HepG2 (cell line): ENCODE data around the gene HAP1. TPM values are rescaled to one million over a fixed set of nuclear protein-coding genes. Genes with fewer than 3 reads are reported as not detected.

ENCODE experiments used
- BORCS8-MEF2B ChIP-seq: sonication (generic); formaldehyde crosslinking; IDR thresholded peaks from 2 replicates; pipeline ENCODE4 v1.8.0; 2022; ENCODE audit warnings: mild to moderate bottlenecking, missing genetic modification reagents
- ELF4 ChIP-seq: sonication (generic); formaldehyde crosslinking; IDR thresholded peaks from 2 replicates; pipeline ENCODE4 v1.5.0; 2020; ENCODE audit warnings: missing genetic modification reagents, mild to moderate bottlenecking, moderate library complexity, borderline replicate concordance
- HNRNPUL1 ChIP-seq: fragments of 200-400 bp; formaldehyde crosslinking; IDR thresholded peaks from 2 replicates; pipeline ENCODE4 v1.6.1; 2017; ENCODE audit warnings: low read depth, mild to moderate bottlenecking, low read length, moderate library complexity
- MAFF ChIP-seq: IDR thresholded peaks from 2 replicates; pipeline ENCODE4 v1.6.1; 2011; ENCODE audit warnings: low read depth, low read length, improper control_type of control experiment
- MEIS1 ChIP-seq: sonication (generic); formaldehyde crosslinking; IDR thresholded peaks from 2 replicates; pipeline ENCODE4 v1.9.0; 2021; ENCODE audit warnings: mild to moderate bottlenecking, missing genetic modification reagents, moderate library complexity, borderline replicate concordance
- MIER3 ChIP-seq: IDR thresholded peaks from 2 replicates; pipeline ENCODE4 v1.6.1; 2016; ENCODE audit warnings: missing compliant biosample characterization, borderline replicate concordance
- PHF8 ChIP-seq: sonication (generic); formaldehyde crosslinking; IDR thresholded peaks from 2 replicates; pipeline ENCODE4 v1.5.0; 2020; ENCODE audit warnings: missing genetic modification reagents
- SIX4 ChIP-seq: sonication (generic); formaldehyde crosslinking; IDR thresholded peaks from 2 replicates; pipeline ENCODE4 v1.4.0; 2020; ENCODE audit warnings: missing genetic modification reagents
- SMARCE1 ChIP-seq: fragments of 450-650 bp; IDR thresholded peaks from 2 replicates; pipeline ENCODE4 v1.6.1; 2017; ENCODE audit warnings: borderline replicate concordance
- ZNF124 ChIP-seq: sonication (generic); formaldehyde crosslinking; IDR thresholded peaks from 2 replicates; pipeline ENCODE4 v1.4.0; 2020; ENCODE audit warnings: missing genetic modification reagents
- ZNF354B ChIP-seq: sonication (generic); formaldehyde crosslinking; IDR thresholded peaks from 2 replicates; pipeline ENCODE4 v1.8.0; 2022; ENCODE audit warnings: mild to moderate bottlenecking, missing genetic modification reagents
- ZNF777 ChIP-seq: sonication (generic); formaldehyde crosslinking; IDR thresholded peaks from 2 replicates; pipeline ENCODE4 v1.4.0; 2020; ENCODE audit warnings: missing genetic modification reagents
- polyA plus RNA-seq, 8 experiments: library from polyadenylated mRNA; depleted of rRNA in 3 of 8; stranded (reverse) in 7 of 8; unstranded in 1 of 8; fragments of >200 nt; fragmentation: Illumina TruSeq in 4 of 8; extraction: Trizol in 4 of 8; gene quantifications; 2 replicates each; pipeline versions ENCODE4 v1.2.1 to v1.2.3, GENCODE V29; 2011 to 2016; ENCODE audit warnings: low read depth in 4 of 8, missing spikeins in 1 of 8, mixed read lengths in 1 of 8; ENCODE audit not compliant: insufficient read depth in 1 of 8
- total RNA-seq, 5 experiments: library from RNA; depleted of rRNA; stranded (reverse); fragments of >200 nt; fragmentation: Illumina TruSeq; extraction: Trizol; gene quantifications; 2 replicates each; pipeline ENCODE4 v1.2.3, GENCODE V29; 2016; ENCODE audit warnings: low read depth in 1 of 5
- TF ChIP-seq, protein P1 (sequence below): sonication (generic); formaldehyde crosslinking; IDR thresholded peaks from 2 replicates; pipeline ENCODE4 v1.4.0; 2020; ENCODE audit warnings: mild to moderate bottlenecking, missing genetic modification reagents
- TF ChIP-seq, protein P2 (sequence below): sonication (generic); formaldehyde crosslinking; IDR thresholded peaks from 2 replicates; pipeline ENCODE4 v1.4.0; 2020; ENCODE audit warnings: mild to moderate bottlenecking, missing genetic modification reagents
- TF ChIP-seq, protein P3 (sequence below): sonication (generic); formaldehyde crosslinking; IDR thresholded peaks from 2 replicates; pipeline ENCODE4 v1.5.0; 2020; ENCODE audit warnings: missing genetic modification reagents, mild to moderate bottlenecking, borderline replicate concordance
- TF ChIP-seq, protein P4 (sequence below): sonication (generic); IDR thresholded peaks from 2 replicates; pipeline ENCODE4 v1.6.1; 2016; ENCODE audit warnings: low read depth, borderline replicate concordance
- TF ChIP-seq, protein P5 (sequence below): sonication (generic); formaldehyde crosslinking; IDR thresholded peaks from 2 replicates; pipeline ENCODE4 v1.8.0; 2022; ENCODE audit warnings: missing genetic modification reagents, mild to moderate bottlenecking, borderline replicate concordance
- TF ChIP-seq, protein P6 (sequence below): sonication (generic); formaldehyde crosslinking; IDR thresholded peaks from 2 replicates; pipeline ENCODE4 v1.4.0; 2020; ENCODE audit warnings: missing genetic modification reagents
- TF ChIP-seq, protein P7 (sequence below): sonication (generic); formaldehyde crosslinking; IDR thresholded peaks from 2 replicates; pipeline ENCODE4 v1.5.0; 2020; ENCODE audit warnings: missing genetic modification reagents
- TF ChIP-seq, protein P8 (sequence below): sonication (generic); formaldehyde crosslinking; IDR thresholded peaks from 2 replicates; pipeline ENCODE4 v1.4.0; 2020; ENCODE audit warnings: mild to moderate bottlenecking, missing genetic modification reagents

Gene HAP1
- total and polyA plus RNA-seq, 2 of the 13 experiments (the other 11 are each of a cell fraction or from before 2014, with no cell fraction given) = 0.07 TPM

DNA sequence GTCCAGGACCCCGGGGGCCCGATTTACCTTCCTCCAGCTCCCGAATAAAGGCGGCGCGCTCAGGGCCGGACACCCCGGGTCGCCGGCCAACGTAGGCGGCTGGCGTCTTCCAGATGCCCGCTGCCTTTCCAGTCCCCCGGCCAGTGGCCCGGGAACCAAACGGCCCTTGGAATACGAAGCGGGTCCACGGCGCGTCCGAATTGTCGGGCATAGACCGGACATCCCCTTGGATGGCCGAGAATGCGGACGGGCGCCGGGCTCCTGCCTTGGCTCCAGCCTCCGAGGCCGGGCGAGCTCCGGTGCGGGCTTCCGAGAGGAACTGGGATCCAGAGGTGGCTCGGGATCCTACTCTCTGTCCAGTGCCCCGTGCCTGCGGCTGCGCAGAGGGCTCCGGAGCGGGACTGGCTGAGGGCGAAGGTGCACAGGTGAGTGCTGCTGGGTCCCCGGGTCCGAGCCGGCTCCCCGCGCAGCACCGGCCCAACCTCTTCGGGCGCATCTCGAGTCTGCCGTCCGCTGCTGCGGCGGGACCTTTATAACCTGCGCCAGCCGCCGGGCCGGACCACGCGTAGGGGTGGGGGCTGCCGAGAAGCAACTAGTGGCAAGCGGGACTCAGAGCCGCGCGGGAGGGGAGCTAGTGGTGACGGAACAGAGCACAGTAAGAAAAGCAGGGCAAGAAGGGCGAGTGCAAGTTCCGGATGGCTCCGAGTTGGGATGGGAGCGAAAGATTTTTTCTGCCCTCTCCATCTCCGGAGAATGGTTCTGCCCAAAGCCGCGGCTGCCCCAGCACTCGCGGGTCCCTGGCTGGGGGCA lies at the start of gene HAP1 (continued):
- peak; percentile 50 for TF ChIP-seq PHF8 (CRISPR knock-in tag)
- TF ChIP-seq ZNF354B = no peak
- TF ChIP-seq HNRNPUL1 = no peak
- TF ChIP-seq, protein P1, sequence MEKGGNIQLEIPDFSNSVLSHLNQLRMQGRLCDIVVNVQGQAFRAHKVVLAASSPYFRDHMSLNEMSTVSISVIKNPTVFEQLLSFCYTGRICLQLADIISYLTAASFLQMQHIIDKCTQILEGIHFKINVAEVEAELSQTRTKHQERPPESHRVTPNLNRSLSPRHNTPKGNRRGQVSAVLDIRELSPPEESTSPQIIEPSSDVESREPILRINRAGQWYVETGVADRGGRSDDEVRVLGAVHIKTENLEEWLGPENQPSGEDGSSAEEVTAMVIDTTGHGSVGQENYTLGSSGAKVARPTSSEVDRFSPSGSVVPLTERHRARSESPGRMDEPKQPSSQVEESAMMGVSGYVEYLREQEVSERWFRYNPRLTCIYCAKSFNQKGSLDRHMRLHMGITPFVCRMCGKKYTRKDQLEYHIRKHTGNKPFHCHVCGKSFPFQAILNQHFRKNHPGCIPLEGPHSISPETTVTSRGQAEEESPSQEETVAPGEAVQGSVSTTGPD = 0 out of 2 replicates have a peak, but pooled peaks have one; percentile 33
- TF ChIP-seq, protein P2, sequence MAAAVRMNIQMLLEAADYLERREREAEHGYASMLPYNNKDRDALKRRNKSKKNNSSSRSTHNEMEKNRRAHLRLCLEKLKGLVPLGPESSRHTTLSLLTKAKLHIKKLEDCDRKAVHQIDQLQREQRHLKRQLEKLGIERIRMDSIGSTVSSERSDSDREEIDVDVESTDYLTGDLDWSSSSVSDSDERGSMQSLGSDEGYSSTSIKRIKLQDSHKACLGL (CRISPR knock-in tag) = peak; percentile 61; the same call in 1 of the 2 replicates
- TF ChIP-seq, protein P3, sequence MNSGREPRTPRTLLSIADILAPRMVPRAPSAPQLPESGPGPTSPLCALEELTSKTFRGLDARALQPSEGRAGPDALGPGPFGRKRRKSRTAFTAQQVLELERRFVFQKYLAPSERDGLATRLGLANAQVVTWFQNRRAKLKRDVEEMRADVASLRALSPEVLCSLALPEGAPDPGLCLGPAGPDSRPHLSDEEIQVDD (CRISPR knock-in tag) = no peak
- no peak for TF ChIP-seq MAFF
- no peak for TF ChIP-seq MIER3
- 0 out of 2 replicates have a peak, but pooled peaks have one; percentile 35 for TF ChIP-seq MEIS1 (CRISPR knock-in tag)
- no peak for TF ChIP-seq ELF4
- TF ChIP-seq ZNF777 (CRISPR knock-in tag) = peak; percentile 47
- TF ChIP-seq, protein P4, sequence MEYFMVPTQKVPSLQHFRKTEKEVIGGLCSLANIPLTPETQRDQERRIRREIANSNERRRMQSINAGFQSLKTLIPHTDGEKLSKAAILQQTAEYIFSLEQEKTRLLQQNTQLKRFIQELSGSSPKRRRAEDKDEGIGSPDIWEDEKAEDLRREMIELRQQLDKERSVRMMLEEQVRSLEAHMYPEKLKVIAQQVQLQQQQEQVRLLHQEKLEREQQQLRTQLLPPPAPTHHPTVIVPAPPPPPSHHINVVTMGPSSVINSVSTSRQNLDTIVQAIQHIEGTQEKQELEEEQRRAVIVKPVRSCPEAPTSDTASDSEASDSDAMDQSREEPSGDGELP = peak; percentile 75; the same call in 1 of the 2 replicates
- TF ChIP-seq, protein P5, sequence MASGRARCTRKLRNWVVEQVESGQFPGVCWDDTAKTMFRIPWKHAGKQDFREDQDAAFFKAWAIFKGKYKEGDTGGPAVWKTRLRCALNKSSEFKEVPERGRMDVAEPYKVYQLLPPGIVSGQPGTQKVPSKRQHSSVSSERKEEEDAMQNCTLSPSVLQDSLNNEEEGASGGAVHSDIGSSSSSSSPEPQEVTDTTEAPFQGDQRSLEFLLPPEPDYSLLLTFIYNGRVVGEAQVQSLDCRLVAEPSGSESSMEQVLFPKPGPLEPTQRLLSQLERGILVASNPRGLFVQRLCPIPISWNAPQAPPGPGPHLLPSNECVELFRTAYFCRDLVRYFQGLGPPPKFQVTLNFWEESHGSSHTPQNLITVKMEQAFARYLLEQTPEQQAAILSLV (CRISPR knock-in tag) = peak; percentile 71; the same call in 1 of the 2 replicates
- TF ChIP-seq, protein P6, sequence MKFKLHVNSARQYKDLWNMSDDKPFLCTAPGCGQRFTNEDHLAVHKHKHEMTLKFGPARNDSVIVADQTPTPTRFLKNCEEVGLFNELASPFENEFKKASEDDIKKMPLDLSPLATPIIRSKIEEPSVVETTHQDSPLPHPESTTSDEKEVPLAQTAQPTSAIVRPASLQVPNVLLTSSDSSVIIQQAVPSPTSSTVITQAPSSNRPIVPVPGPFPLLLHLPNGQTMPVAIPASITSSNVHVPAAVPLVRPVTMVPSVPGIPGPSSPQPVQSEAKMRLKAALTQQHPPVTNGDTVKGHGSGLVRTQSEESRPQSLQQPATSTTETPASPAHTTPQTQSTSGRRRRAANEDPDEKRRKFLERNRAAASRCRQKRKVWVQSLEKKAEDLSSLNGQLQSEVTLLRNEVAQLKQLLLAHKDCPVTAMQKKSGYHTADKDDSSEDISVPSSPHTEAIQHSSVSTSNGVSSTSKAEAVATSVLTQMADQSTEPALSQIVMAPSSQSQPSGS (CRISPR knock-in tag) = no peak
- TF ChIP-seq, protein P7, sequence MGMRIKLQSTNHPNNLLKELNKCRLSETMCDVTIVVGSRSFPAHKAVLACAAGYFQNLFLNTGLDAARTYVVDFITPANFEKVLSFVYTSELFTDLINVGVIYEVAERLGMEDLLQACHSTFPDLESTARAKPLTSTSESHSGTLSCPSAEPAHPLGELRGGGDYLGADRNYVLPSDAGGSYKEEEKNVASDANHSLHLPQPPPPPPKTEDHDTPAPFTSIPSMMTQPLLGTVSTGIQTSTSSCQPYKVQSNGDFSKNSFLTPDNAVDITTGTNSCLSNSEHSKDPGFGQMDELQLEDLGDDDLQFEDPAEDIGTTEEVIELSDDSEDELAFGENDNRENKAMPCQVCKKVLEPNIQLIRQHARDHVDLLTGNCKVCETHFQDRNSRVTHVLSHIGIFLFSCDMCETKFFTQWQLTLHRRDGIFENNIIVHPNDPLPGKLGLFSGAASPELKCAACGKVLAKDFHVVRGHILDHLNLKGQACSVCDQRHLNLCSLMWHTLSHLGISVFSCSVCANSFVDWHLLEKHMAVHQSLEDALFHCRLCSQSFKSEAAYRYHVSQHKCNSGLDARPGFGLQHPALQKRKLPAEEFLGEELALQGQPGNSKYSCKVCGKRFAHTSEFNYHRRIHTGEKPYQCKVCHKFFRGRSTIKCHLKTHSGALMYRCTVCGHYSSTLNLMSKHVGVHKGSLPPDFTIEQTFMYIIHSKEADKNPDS = no peak
- peak; percentile 57; the same call in 1 of the 2 replicates for TF ChIP-seq BORCS8-MEF2B
- TF ChIP-seq, protein P8, sequence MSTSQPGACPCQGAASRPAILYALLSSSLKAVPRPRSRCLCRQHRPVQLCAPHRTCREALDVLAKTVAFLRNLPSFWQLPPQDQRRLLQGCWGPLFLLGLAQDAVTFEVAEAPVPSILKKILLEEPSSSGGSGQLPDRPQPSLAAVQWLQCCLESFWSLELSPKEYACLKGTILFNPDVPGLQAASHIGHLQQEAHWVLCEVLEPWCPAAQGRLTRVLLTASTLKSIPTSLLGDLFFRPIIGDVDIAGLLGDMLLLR (CRISPR knock-in tag) = peak; percentile 12; the same call in 1 of the 2 replicates
- TF ChIP-seq SIX4 (CRISPR knock-in tag) = no peak
- TF ChIP-seq SMARCE1 = no peak
- TF ChIP-seq ZNF124 (CRISPR knock-in tag) = peak; percentile 40; the same call in 1 of the 2 replicates
